Muscle layer of duodenum (tissue), 2 donors: Measurements from ENCODE around the gene KRTAP10-2.
"Not testable (repeated sequence)": the region's sequence is repeated elsewhere in the genome, so short reads cannot be mapped to it uniquely, and the experiment has no call there.

Experiments
- H3K27ac ChIP-seq: one replicate; pipeline ENCODE4 v1.7.0; 2013; ENCODE audit warnings: mild to moderate bottlenecking, low read length
- H3K27me3 ChIP-seq: one replicate; pipeline ENCODE4 v1.7.0; 2013; ENCODE audit warnings: low read depth, mild to moderate bottlenecking, control low read depth, low read length
- H3K36me3 ChIP-seq, 2 donors: one replicate each; pipeline ENCODE4 v1.7.0; 2013; ENCODE audit warnings: low read length in 2 of 2, control low read depth in 1 of 2, mild to moderate bottlenecking in 1 of 2; ENCODE audit not compliant: insufficient read depth in 2 of 2, control insufficient read depth in 1 of 2
- H3K4me1 ChIP-seq, 2 donors: one replicate each; pipeline ENCODE4 v1.7.0; 2013; ENCODE audit warnings: low read length in 2 of 2, mild to moderate bottlenecking in 2 of 2, control low read depth in 1 of 2, moderate library complexity in 1 of 2; ENCODE audit not compliant: insufficient read depth in 2 of 2, control insufficient read depth in 1 of 2
- H3K4me3 ChIP-seq, 2 donors: one replicate each; pipeline ENCODE4 v1.7.0; 2013; ENCODE audit warnings: low read length in 2 of 2, low read depth in 1 of 2, mild to moderate bottlenecking in 1 of 2
- H3K9me3 ChIP-seq, 2 donors: one replicate each; pipeline ENCODE4 v1.7.0; 2013; ENCODE audit warnings: low read length in 2 of 2, control low read depth in 1 of 2, mild to moderate bottlenecking in 1 of 2; ENCODE audit not compliant: control insufficient read depth in 1 of 2
- donor health status: healthy.

KRTAP10-2 gene

GRCh38 chr21:44581158-44581557 is 29.9 kb upstream of the KRTAP10-2 start:
- peaks cover 5 to 31% of the 10 kb centered on the region in 2 donors for H3K9me3 ChIP-seq
- H3K36me3 ChIP-seq: no peaks in the 10 kb centered on the region
- no peak overlapping the region for H3K4me3 ChIP-seq
- no peak overlapping the region for H3K27ac ChIP-seq
- no peaks in the 10 kb centered on the region for H3K27me3 ChIP-seq
- peaks cover 0 to 3% of the 10 kb centered on the region in 2 donors for H3K4me1 ChIP-seq

GRCh38 chr21:44580231-44580821 is 29.0 kb upstream of the KRTAP10-2 start, which contains the start of gene KRTAP10-5:
Gene KRTAP10-5 (minus strand): TSS chr21:44580604. CDS start chr21:44580578, 26 bp downstream.
- H3K36me3 ChIP-seq, H3K4me1 ChIP-seq, H3K27ac ChIP-seq, H3K4me3 ChIP-seq, H3K27me3 ChIP-seq: not testable (repeated sequence)
- peaks cover 5 to 27% of the 10 kb centered on the region in 2 donors for H3K9me3 ChIP-seq

GRCh38 chr21:44579833-44580144 is 28.5 kb upstream of the KRTAP10-2 start:
- H3K9me3 ChIP-seq: peaks cover 5 to 27% of the 10 kb centered on the region in 2 donors
- no peaks in the 10 kb centered on the region for H3K36me3 ChIP-seq
- H3K27ac ChIP-seq: no peak overlapping the region
- peaks cover 0 to 3% of the 10 kb centered on the region in 2 donors for H3K4me1 ChIP-seq
- no peaks in the 10 kb centered on the region for H3K27me3 ChIP-seq
- H3K4me3 ChIP-seq: no peak overlapping the region

GRCh38 chr21:44579056-44579832 is 27.9 kb upstream of the KRTAP10-2 start:
- H3K4me3 ChIP-seq: no peak overlapping the region
- no peak overlapping the region for H3K27ac ChIP-seq
- H3K9me3 ChIP-seq: peaks cover 5 to 27% of the 10 kb centered on the region in 2 donors
- H3K4me1 ChIP-seq: peaks cover 0 to 1% of the 10 kb centered on the region in 2 donors
- no peaks in the 10 kb centered on the region for H3K36me3 ChIP-seq
- H3K27me3 ChIP-seq: no peaks in the 10 kb centered on the region

GRCh38 chr21:44578371-44579055 is 27.2 kb upstream of the KRTAP10-2 start:
- Histone ChIP-seq H3K4me1 (no peaks in the 10 kb centered on the region), H3K4me3 (no peak overlapping the region), H3K27ac (no peak overlapping the region), H3K27me3 (no peaks in the 10 kb centered on the region), H3K9me3 (peaks cover 5 to 27% of the 10 kb centered on the region in 2 donors), H3K36me3 (no peaks in the 10 kb centered on the region)

GRCh38 chr21:44576025-44576420 is 24.7 kb upstream of the KRTAP10-2 start:
- H3K4me1 ChIP-seq: no peaks in the 10 kb centered on the region
- H3K27me3 ChIP-seq: no peaks in the 10 kb centered on the region
- H3K27ac ChIP-seq: no peak overlapping the region
- H3K4me3 ChIP-seq: no peak overlapping the region
- no peaks in the 10 kb centered on the region for H3K36me3 ChIP-seq
- peaks cover 8 to 23% of the 10 kb centered on the region in 2 donors for H3K9me3 ChIP-seq

- H3K27ac ChIP-seq: no peak overlapping the region
- no peaks in the 10 kb centered on the region for H3K36me3 ChIP-seq
- no peaks in the 10 kb centered on the region for H3K4me1 ChIP-seq
- H3K9me3 ChIP-seq: peaks cover 8 to 24% of the 10 kb centered on the region in 2 donors
- H3K27me3 ChIP-seq: no peaks in the 10 kb centered on the region
- no peak overlapping the region for H3K4me3 ChIP-seq
Measured at GRCh38 chr21:44575307-44576024, 24.2 kb upstream of the KRTAP10-2 start.

GRCh38 chr21:44574457-44575306 is 23.4 kb upstream of the KRTAP10-2 start:
- Histone ChIP-seq H3K4me3 (no peak overlapping the region), H3K36me3 (no peaks in the 10 kb centered on the region), H3K27me3 (no peaks in the 10 kb centered on the region), H3K4me1 (no peaks in the 10 kb centered on the region), H3K9me3 (peaks cover 8 to 21% of the 10 kb centered on the region in 2 donors), H3K27ac (no peak overlapping the region)

- H3K4me1 ChIP-seq, H3K27ac ChIP-seq, H3K36me3 ChIP-seq, H3K4me3 ChIP-seq, H3K27me3 ChIP-seq: not testable (repeated sequence)
- H3K9me3 ChIP-seq: peaks cover 8 to 21% of the 10 kb centered on the region in 2 donors
Measured at GRCh38 chr21:44573630-44574456, 22.5 kb upstream of the KRTAP10-2 start, which contains the start of gene KRTAP10-4. Gene KRTAP10-4 (plus strand): TSS chr21:44573729. CDS start chr21:44573759, 30 bp downstream.
